ENCODE data around the gene PSMC6.
A peak's percentile ranks its signal among the peaks of the same experiment; 100 is the strongest.

PSMC6 gene

GRCh38 chr14:52686176-52686575, 20.8 kb upstream of the PSMC6 start:
- no peak overlapping the region for H3K4me3 ChIP-seq (ENCODE audit: insufficient read length, low read depth)
- no peaks in the 10 kb centered on the region for H3K36me3 ChIP-seq (ENCODE audit: insufficient read depth, insufficient read length, low read length)
- no peak for TF ChIP-seq ZNF274 (IDR thresholded peaks at IDR 0.05; ENCODE audit: low read depth, low read length)
- H3K27me3 ChIP-seq (ENCODE audit: insufficient read depth, insufficient read length) = no peaks in the 10 kb centered on the region
- no peak for DNase-seq (ENCODE audit: low read depth, low spot score)
- H3K4me1 ChIP-seq (ENCODE audit: insufficient read depth, insufficient read length) = no peaks in the 10 kb centered on the region
- H3K9ac ChIP-seq (ENCODE audit: insufficient read length, low read depth) = no peak overlapping the region
- H3K9me3 ChIP-seq (ENCODE audit: insufficient read depth, low read length) = no peaks in the 10 kb centered on the region

DNA sequence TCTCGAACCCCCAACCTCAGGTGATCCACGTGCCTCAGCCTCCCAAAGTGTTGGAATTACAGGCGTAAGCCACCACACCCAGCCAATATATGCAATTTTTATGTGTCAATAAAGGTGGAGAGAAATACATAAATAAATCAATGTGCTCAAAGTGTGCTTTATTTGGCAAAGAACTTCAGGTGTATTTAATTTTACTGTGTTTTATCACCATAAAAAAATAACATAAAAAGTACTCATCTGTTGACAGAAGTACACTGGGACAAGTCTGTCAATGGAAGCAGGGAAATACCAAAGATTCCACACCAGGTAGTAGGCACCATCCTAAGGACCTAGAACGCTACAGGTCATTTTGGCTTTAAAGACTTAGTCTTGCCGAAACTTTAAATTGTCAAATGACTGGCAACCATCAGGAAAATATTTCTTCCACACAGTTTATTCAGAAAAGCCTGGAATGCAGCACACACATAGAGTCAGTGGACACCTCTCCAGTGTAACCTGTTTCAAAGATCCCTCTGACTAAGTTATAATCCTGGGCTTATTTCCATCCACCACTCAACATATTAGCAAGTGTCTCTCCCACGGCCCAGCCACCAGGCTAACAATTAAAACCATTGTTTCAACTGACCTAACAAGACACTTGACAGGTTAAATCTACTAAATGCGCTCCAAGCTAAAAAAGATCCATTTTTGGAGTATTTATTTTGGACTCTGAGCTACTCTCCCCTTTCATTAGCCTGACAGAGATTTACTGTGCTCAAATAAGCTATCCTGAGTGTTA, 15.8 kb upstream of the PSMC6 start:
- TF ChIP-seq YY1 (IDR thresholded peaks at IDR 0.05; ENCODE audit: insufficient read depth, insufficient read length) (no peak), SUZ12 (IDR thresholded peaks at IDR 0.05; ENCODE audit: extremely low read depth, insufficient read depth, insufficient read length) (no peak), ZNF274 (IDR thresholded peaks at IDR 0.05; ENCODE audit: low read depth, low read length) (no peak)
- H3K36me3 ChIP-seq (ENCODE audit: insufficient read depth, insufficient read length, low read length) = no peaks in the 10 kb centered on the region
- no peak overlapping the region for H3K4me3 ChIP-seq (ENCODE audit: insufficient read length, low read depth)
- no peak for DNase-seq (ENCODE audit: low read depth, low spot score)
- no peaks in the 10 kb centered on the region for H3K9me3 ChIP-seq (ENCODE audit: insufficient read depth, low read length)
- H3K27me3 ChIP-seq (ENCODE audit: insufficient read depth, insufficient read length) = no peaks in the 10 kb centered on the region
- no peaks in the 10 kb centered on the region for H3K4me1 ChIP-seq (ENCODE audit: insufficient read depth, insufficient read length)
- H3K9ac ChIP-seq (ENCODE audit: insufficient read length, low read depth) = no peak overlapping the region

- no peaks in the 10 kb centered on the region for H3K4me1 ChIP-seq (ENCODE audit: insufficient read depth, insufficient read length)
- H3K27me3 ChIP-seq (ENCODE audit: insufficient read depth, insufficient read length) = no peaks in the 10 kb centered on the region
- H3K9me3 ChIP-seq (ENCODE audit: insufficient read depth, low read length) = no peaks in the 10 kb centered on the region
- TF ChIP-seq SUZ12 (IDR thresholded peaks at IDR 0.05; ENCODE audit: extremely low read depth, insufficient read depth, insufficient read length) = no peak
- no peak for TF ChIP-seq YY1 (IDR thresholded peaks at IDR 0.05; ENCODE audit: insufficient read depth, insufficient read length)
- TF ChIP-seq ZNF274 (IDR thresholded peaks at IDR 0.05; ENCODE audit: low read depth, low read length) = no peak
- DNase-seq (ENCODE audit: low read depth, low spot score) = no peak
- no peak overlapping the region for H3K9ac ChIP-seq (ENCODE audit: insufficient read length, low read depth)
- H3K36me3 ChIP-seq (ENCODE audit: insufficient read depth, insufficient read length, low read length) = no peaks in the 10 kb centered on the region
- H3K4me3 ChIP-seq (ENCODE audit: insufficient read length, low read depth) = no peak overlapping the region
Measured at GRCh38 chr14:52692248-52692962, 14.6 kb upstream of the PSMC6 start.

- H3K36me3 ChIP-seq (ENCODE audit: insufficient read depth, insufficient read length, low read length) = no peaks in the 10 kb centered on the region
- no peak overlapping the region for H3K9ac ChIP-seq (ENCODE audit: insufficient read length, low read depth)
- DNase-seq (ENCODE audit: low read depth, low spot score) = no peak
- H3K9me3 ChIP-seq (ENCODE audit: insufficient read depth, low read length) = no peaks in the 10 kb centered on the region
- H3K4me1 ChIP-seq (ENCODE audit: insufficient read depth, insufficient read length) = no peaks in the 10 kb centered on the region
- no peak for TF ChIP-seq SUZ12 (IDR thresholded peaks at IDR 0.05; ENCODE audit: extremely low read depth, insufficient read depth, insufficient read length)
- TF ChIP-seq ZNF274 (IDR thresholded peaks at IDR 0.05; ENCODE audit: low read depth, low read length) = no peak
- no peak for TF ChIP-seq YY1 (IDR thresholded peaks at IDR 0.05; ENCODE audit: insufficient read depth, insufficient read length)
- H3K27me3 ChIP-seq (ENCODE audit: insufficient read depth, insufficient read length) = no peaks in the 10 kb centered on the region
- no peak overlapping the region for H3K4me3 ChIP-seq (ENCODE audit: insufficient read length, low read depth)
Measured at GRCh38 chr14:52693036-52693435, 14.0 kb upstream of the PSMC6 start.

GRCh38 chr14:52693532-52693931, 13.5 kb upstream of the PSMC6 start:
- no peak for DNase-seq (ENCODE audit: low read depth, low spot score)
- TF ChIP-seq YY1 (IDR thresholded peaks at IDR 0.05; ENCODE audit: insufficient read depth, insufficient read length) = no peak
- no peak overlapping the region for H3K9ac ChIP-seq (ENCODE audit: insufficient read length, low read depth)
- no peaks in the 10 kb centered on the region for H3K36me3 ChIP-seq (ENCODE audit: insufficient read depth, insufficient read length, low read length)
- no peaks in the 10 kb centered on the region for H3K27me3 ChIP-seq (ENCODE audit: insufficient read depth, insufficient read length)
- H3K4me1 ChIP-seq (ENCODE audit: insufficient read depth, insufficient read length) = no peaks in the 10 kb centered on the region
- no peak overlapping the region for H3K4me3 ChIP-seq (ENCODE audit: insufficient read length, low read depth)
- no peaks in the 10 kb centered on the region for H3K9me3 ChIP-seq (ENCODE audit: insufficient read depth, low read length)

GRCh38 chr14:52694761-52695480, 12.1 kb upstream of the PSMC6 start:
- DNase-seq (ENCODE audit: low read depth, low spot score) = no peak
- TF ChIP-seq ZNF274 (IDR thresholded peaks at IDR 0.05; ENCODE audit: low read depth, low read length) = no peak
- TF ChIP-seq YY1 (IDR thresholded peaks at IDR 0.05; ENCODE audit: insufficient read depth, insufficient read length) = no peak
- no peak for TF ChIP-seq SUZ12 (IDR thresholded peaks at IDR 0.05; ENCODE audit: extremely low read depth, insufficient read depth, insufficient read length)
- Histone ChIP-seq H3K27me3 (ENCODE audit: insufficient read depth, insufficient read length) (no peaks in the 10 kb centered on the region), H3K4me3 (ENCODE audit: insufficient read length, low read depth) (peak overlapping the region; percentile 84), H3K9ac (ENCODE audit: insufficient read length, low read depth) (peak overlapping the region; percentile 92), H3K9me3 (ENCODE audit: insufficient read depth, low read length) (no peaks in the 10 kb centered on the region), H3K4me1 (ENCODE audit: insufficient read depth, insufficient read length) (no peaks in the 10 kb centered on the region), H3K36me3 (ENCODE audit: insufficient read depth, insufficient read length, low read length) (no peaks in the 10 kb centered on the region)

- H3K9ac ChIP-seq (ENCODE audit: insufficient read length, low read depth) = peak within 1 kb of the TSS; percentile 92
- no peak for TF ChIP-seq ZNF274 (IDR thresholded peaks at IDR 0.05; ENCODE audit: low read depth, low read length)
- TF ChIP-seq YY1 (IDR thresholded peaks at IDR 0.05; ENCODE audit: insufficient read depth, insufficient read length) = no peak
- no peak for TF ChIP-seq SUZ12 (IDR thresholded peaks at IDR 0.05; ENCODE audit: extremely low read depth, insufficient read depth, insufficient read length)
- H3K36me3 ChIP-seq (ENCODE audit: insufficient read depth, insufficient read length, low read length) = no peaks in the 10 kb centered on the region
- H3K27me3 ChIP-seq (ENCODE audit: insufficient read depth, insufficient read length) = no peaks in the 10 kb centered on the region
- no peaks in the 10 kb centered on the region for H3K9me3 ChIP-seq (ENCODE audit: insufficient read depth, low read length)
- no peak for DNase-seq (ENCODE audit: low read depth, low spot score)
- H3K4me3 ChIP-seq (ENCODE audit: insufficient read length, low read depth) = peak within 1 kb of the TSS; percentile 84
- H3K4me1 ChIP-seq (ENCODE audit: insufficient read depth, insufficient read length) = no peaks in the 10 kb centered on the region
Measured at GRCh38 chr14:52695481-52696091, 11.4 kb upstream of the PSMC6 start, which contains the start of gene ERO1A. Gene ERO1A (minus strand): TSS chr14:52695558. CDS start chr14:52695481, 77 bp downstream.
